Nasal cavity respiratory epithelium epithelial cell of viscerocranial mucosa (primary cell): Measurements from ENCODE around the gene ALS2CL. TPM values are rescaled to one million over a fixed set of nuclear protein-coding genes. Genes with fewer than 3 reads are reported as not detected.

Source experiments
- total RNA-seq: library from RNA; depleted of rRNA; stranded (reverse); fragments of >200 nt; gene quantifications from 2 replicates; pipeline ENCODE4 v1.2.3, GENCODE V29; 2014

The ALS2CL gene
- total RNA-seq = 70.4 and 81.4 TPM in 2 replicates

DNA sequence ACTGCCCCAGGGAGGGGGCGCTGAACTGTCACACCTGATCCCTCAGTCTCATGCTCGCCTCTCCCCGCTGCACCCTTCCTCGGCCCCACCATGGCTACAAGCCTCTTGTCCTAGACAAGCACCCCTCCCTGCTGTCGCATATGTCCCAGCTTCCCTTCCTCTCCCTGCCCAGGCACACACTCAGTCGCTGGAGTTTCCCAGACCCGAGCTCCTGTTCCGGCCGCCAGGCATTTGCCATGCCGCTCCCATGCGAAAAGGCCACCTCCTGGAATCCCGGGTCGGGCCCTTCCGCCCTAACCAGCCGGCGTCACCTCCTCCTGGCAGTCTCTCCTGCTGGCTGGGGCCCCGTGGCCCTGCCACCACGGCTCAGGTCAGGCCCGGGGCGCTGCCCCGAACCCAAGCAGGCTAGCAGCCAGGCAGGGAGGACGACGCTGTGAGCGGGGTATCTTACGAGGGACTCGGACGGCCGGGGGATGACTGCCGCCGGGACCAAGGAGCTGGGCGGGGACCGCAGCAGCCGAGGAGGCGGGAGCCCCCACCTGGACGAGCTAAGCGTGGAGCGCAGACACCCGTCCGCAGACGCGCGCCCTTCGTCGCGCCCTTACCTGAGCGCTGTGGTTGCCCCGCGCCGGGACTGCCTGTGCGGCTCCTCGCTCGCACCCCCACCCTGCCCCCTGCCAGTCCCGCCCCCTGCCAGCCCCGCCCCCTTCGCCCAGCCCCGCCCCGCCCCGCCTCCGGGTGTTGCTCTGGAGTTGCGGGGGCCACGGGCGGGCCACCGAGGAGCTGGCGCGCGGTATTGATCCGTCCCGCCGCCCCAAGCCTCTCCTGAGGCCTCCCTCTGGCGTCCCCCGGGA, at the start of gene ALS2CL:
Gene ALS2CL (minus strand): TSS at position 642 of the 854 bp plus-strand sequence. CDS start 4,239 bp downstream, outside the sequence.

GRCh38 chr3:46717447-46718231, 24.2 kb upstream of the ALS2CL start, which contains the start of gene PRSS50:
TSS of gene PRSS50 (minus strand) at chr3:46717869. CDS start at chr3:46717824, 45 bp downstream.

GRCh38 chr3:46701181-46701939, 7.9 kb upstream of the ALS2CL start, which contains the start of gene TMIE:
TSS of gene TMIE (plus strand) at chr3:46701392. CDS start at chr3:46701488, 96 bp downstream.

Other genes with a start within 250 kb of the ALS2CL start
- gene LTF, start 228.8 kb downstream of the ALS2CL start, total RNA-seq = under 0.01 TPM in 2 replicates
- not detected in 2 replicates for gene RTP3, start 195.7 kb downstream of the ALS2CL start, total RNA-seq
- gene LRRC2, start 127.4 kb downstream of the ALS2CL start, total RNA-seq = under 0.01 and 0.36 TPM in 2 replicates
- gene FAM240A, start 81.2 kb downstream of the ALS2CL start, total RNA-seq = not detected in 2 replicates
- gene TMIE, start 7.7 kb upstream of the ALS2CL start, total RNA-seq = 1.9 and 2.4 TPM in 2 replicates
- under 0.01 TPM in 1 of 2 replicates, not detected in the other for gene PRSS50, start 24.2 kb upstream of the ALS2CL start, total RNA-seq
- not detected in 2 replicates for gene MYL3, start 169.8 kb upstream of the ALS2CL start, total RNA-seq
- not detected in 2 replicates for gene PTH1R, start 184.0 kb upstream of the ALS2CL start, total RNA-seq